ENCODE data around the gene IGSF21.

The IGSF21 gene

GRCh38 chr1:18340787-18341186, 233.2 kb downstream of the IGSF21 start:
- no peaks in the 10 kb centered on the region for H3K4me1 ChIP-seq (ENCODE audit: control insufficient read depth, low read length)
- no peak overlapping the region for H3K27ac ChIP-seq (ENCODE audit: low read depth, low read length)
- no peaks in the 10 kb centered on the region for H4K20me1 ChIP-seq (ENCODE audit: control insufficient read depth, insufficient read depth, low read depth, low read length)
- H3K9me3 ChIP-seq (ENCODE audit: control insufficient read depth, insufficient read depth, low read length) = no peaks in the 10 kb centered on the region
- H3K27me3 ChIP-seq (ENCODE audit: control insufficient read depth, low read length) = no peaks in the 10 kb centered on the region
- H3K9me2 ChIP-seq (replicated peaks; ENCODE audit: control insufficient read depth, low read length) = no peaks in the 10 kb centered on the region
- no peak overlapping the region for H3K4me3 ChIP-seq (ENCODE audit: low read length)
- no peak overlapping the region for H3K4me2 ChIP-seq (ENCODE audit: low read length)
- H3K36me3 ChIP-seq (ENCODE audit: control insufficient read depth, low read length) = no peaks in the 10 kb centered on the region
- no peaks in the 10 kb centered on the region for H3K79me2 ChIP-seq (ENCODE audit: control insufficient read depth, low read length)
- TF ChIP-seq EZH2phosphoT487 (IDR thresholded peaks at IDR 0.05; ENCODE audit: borderline replicate concordance, low read length) (no peak), CTCF (IDR thresholded peaks at IDR 0.05; ENCODE audit: low read depth, low read length, poor library complexity, severe bottlenecking) (no peak)
- no peaks in the 10 kb centered on the region for H3F3A ChIP-seq (ENCODE audit: control insufficient read depth, insufficient read depth)

GRCh38 chr1:18341291-18342069, 233.9 kb downstream of the IGSF21 start:
- Histone ChIP-seq H3K9me2 (replicated peaks; ENCODE audit: control insufficient read depth, low read length) (no peaks in the 10 kb centered on the region), H3K4me2 (ENCODE audit: low read length) (no peak overlapping the region), H3F3A (ENCODE audit: control insufficient read depth, insufficient read depth) (no peaks in the 10 kb centered on the region), H3K79me2 (ENCODE audit: control insufficient read depth, low read length) (no peaks in the 10 kb centered on the region), H3K27me3 (ENCODE audit: control insufficient read depth, low read length) (no peaks in the 10 kb centered on the region), H3K4me3 (ENCODE audit: low read length) (no peak overlapping the region), H3K27ac (ENCODE audit: low read depth, low read length) (no peak overlapping the region), H3K36me3 (ENCODE audit: control insufficient read depth, low read length) (no peaks in the 10 kb centered on the region), H3K9me3 (ENCODE audit: control insufficient read depth, insufficient read depth, low read length) (no peaks in the 10 kb centered on the region), H3K4me1 (ENCODE audit: control insufficient read depth, low read length) (no peaks in the 10 kb centered on the region), H4K20me1 (ENCODE audit: control insufficient read depth, insufficient read depth, low read depth, low read length) (no peaks in the 10 kb centered on the region)
- TF ChIP-seq EZH2phosphoT487 (IDR thresholded peaks at IDR 0.05; ENCODE audit: borderline replicate concordance, low read length) (no peak), CTCF (IDR thresholded peaks at IDR 0.05; ENCODE audit: low read depth, low read length, poor library complexity, severe bottlenecking) (no peak)

GRCh38 chr1:18342744-18343143, 235.1 kb downstream of the IGSF21 start:
- H3K4me3 ChIP-seq (ENCODE audit: low read length) = no peak overlapping the region
- TF ChIP-seq CTCF (IDR thresholded peaks at IDR 0.05; ENCODE audit: low read depth, low read length, poor library complexity, severe bottlenecking) (no peak), EZH2phosphoT487 (IDR thresholded peaks at IDR 0.05; ENCODE audit: borderline replicate concordance, low read length) (no peak)
- no peaks in the 10 kb centered on the region for H3K27me3 ChIP-seq (ENCODE audit: control insufficient read depth, low read length)
- no peaks in the 10 kb centered on the region for H4K20me1 ChIP-seq (ENCODE audit: control insufficient read depth, insufficient read depth, low read depth, low read length)
- H3K36me3 ChIP-seq (ENCODE audit: control insufficient read depth, low read length) = no peaks in the 10 kb centered on the region
- H3K4me1 ChIP-seq (ENCODE audit: control insufficient read depth, low read length) = no peaks in the 10 kb centered on the region
- no peaks in the 10 kb centered on the region for H3K9me2 ChIP-seq (replicated peaks; ENCODE audit: control insufficient read depth, low read length)
- no peak overlapping the region for H3K27ac ChIP-seq (ENCODE audit: low read depth, low read length)
- H3K9me3 ChIP-seq (ENCODE audit: control insufficient read depth, insufficient read depth, low read length) = no peaks in the 10 kb centered on the region
- H3K4me2 ChIP-seq (ENCODE audit: low read length) = no peak overlapping the region
- no peaks in the 10 kb centered on the region for H3F3A ChIP-seq (ENCODE audit: control insufficient read depth, insufficient read depth)
- H3K79me2 ChIP-seq (ENCODE audit: control insufficient read depth, low read length) = no peaks in the 10 kb centered on the region
